Loucy (cell line): Measurements from ENCODE around the gene DACH1.

Source experiments
- H2AFZ ChIP-seq: fragments of 200-600 bp; sonication (generic); 2 replicates; pipeline ENCODE4 v1.6.0; 2016; ENCODE audit warnings: antibody characterized with exemption, mild to moderate bottlenecking, low read length, moderate library complexity
- H3F3A ChIP-seq: fragments of 200-600 bp; 2 replicates; pipeline ENCODE4 v1.6.0; 2016; ENCODE audit warnings: antibody characterized with exemption, low read depth, mild to moderate bottlenecking
- H3K27me3 ChIP-seq: fragments of 200-600 bp; sonication (generic); 2 replicates; pipeline ENCODE4 v1.6.1; 2014; ENCODE audit warnings: low read length, mild to moderate bottlenecking; ENCODE audit not compliant: insufficient read depth, poor library complexity, severe bottlenecking
- H3K36me3 ChIP-seq: fragments of 200-600 bp; sonication (generic); 2 replicates; pipeline ENCODE4 v1.6.1; 2016; ENCODE audit warnings: low read length; ENCODE audit not compliant: insufficient read depth
- H3K4me1 ChIP-seq: fragments of 200-600 bp; sonication (generic); 2 replicates; pipeline ENCODE4 v1.5.1; 2014; ENCODE audit warnings: low read length, mild to moderate bottlenecking; ENCODE audit not compliant: insufficient read depth, poor library complexity, severe bottlenecking
- H3K4me2 ChIP-seq: fragments of 200-600 bp; sonication (generic); 2 replicates; pipeline ENCODE4 v1.6.0; 2014; ENCODE audit warnings: antibody characterized with exemption, low read length, low read depth, mild to moderate bottlenecking; ENCODE audit not compliant: poor library complexity, severe bottlenecking
- H3K4me3 ChIP-seq: fragments of 200-600 bp; sonication (generic); 2 replicates; pipeline ENCODE4 v1.5.1; 2014; ENCODE audit warnings: low read length, mild to moderate bottlenecking, mixed read lengths; ENCODE audit not compliant: poor library complexity, severe bottlenecking
- H3K79me2 ChIP-seq: fragments of 200-600 bp; sonication (generic); 2 replicates; pipeline ENCODE4 v1.6.1; 2014; ENCODE audit warnings: low read length; ENCODE audit not compliant: insufficient read depth
- H3K9ac ChIP-seq: fragments of 200-600 bp; sonication (generic); 2 replicates; pipeline ENCODE4 v1.6.0; 2014; ENCODE audit warnings: mild to moderate bottlenecking, low read depth, low read length, moderate library complexity; ENCODE audit not compliant: poor library complexity, severe bottlenecking
- H3K9me2 ChIP-seq: fragments of 200-600 bp; sonication (generic); replicated peaks from 2 replicates; pipeline ENCODE4 v1.6.1; 2016; ENCODE audit warnings: low read depth, low read length, mixed read lengths
- H3K9me3 ChIP-seq: fragments of 200-600 bp; sonication (generic); 2 replicates; pipeline ENCODE4 v1.6.1; 2014; ENCODE audit warnings: mild to moderate bottlenecking, antibody characterized with exemption, low read length, low read depth; ENCODE audit not compliant: insufficient read depth
- H4K20me1 ChIP-seq: fragments of 200-600 bp; sonication (generic); 2 replicates; pipeline ENCODE4 v1.6.0; 2014; ENCODE audit warnings: antibody characterized with exemption, low read length, mild to moderate bottlenecking; ENCODE audit not compliant: insufficient read depth, poor library complexity, severe bottlenecking
- CTCF ChIP-seq: fragments of 200-600 bp; sonication (generic); conservative IDR thresholded peaks from 2 replicates; pipeline ENCODE4 v1.5.1; 2014; ENCODE audit warnings: mild to moderate bottlenecking, antibody characterized with exemption, low read length
- EZH2phosphoT487 ChIP-seq: fragments of 200-600 bp; IDR thresholded peaks from 2 replicates; pipeline ENCODE4 v1.6.1; 2018; ENCODE audit warnings: antibody characterized with exemption, mild to moderate bottlenecking, moderate library complexity, borderline replicate concordance

DACH1 gene

GRCh38 chr13:71879129-71879535 lies 12.1 kb upstream of the DACH1 start:
- Histone ChIP-seq H3F3A (no peaks in the 10 kb centered on the region), H3K4me2 (peak overlapping the region; percentile 77), H2AFZ (peak overlapping the region; percentile 95), H3K36me3 (no peaks in the 10 kb centered on the region), H3K9me2 (no peaks in the 10 kb centered on the region), H3K4me3 (peak overlapping the region; percentile 67), H3K27me3 (no peaks in the 10 kb centered on the region), H4K20me1 (no peaks in the 10 kb centered on the region), H3K9ac (peak overlapping the region; percentile 59), H3K4me1 (peaks cover 26% of the 10 kb centered on the region), H3K9me3 (no peaks in the 10 kb centered on the region), H3K79me2 (no peaks in the 10 kb centered on the region)
- TF ChIP-seq CTCF (peak; percentile 84), EZH2phosphoT487 (no peak)

- H3K79me2 ChIP-seq = no peaks in the 10 kb centered on the region
- no peak overlapping the region for H3K9ac ChIP-seq
- no peaks in the 10 kb centered on the region for H4K20me1 ChIP-seq
- H3K4me2 ChIP-seq = peak overlapping the region; percentile 18
- no peaks in the 10 kb centered on the region for H3K9me3 ChIP-seq
- peak overlapping the region; percentile 82 for H2AFZ ChIP-seq
- no peaks in the 10 kb centered on the region for H3K27me3 ChIP-seq
- no peak for TF ChIP-seq CTCF
- no peak for TF ChIP-seq EZH2phosphoT487
- no peaks in the 10 kb centered on the region for H3K9me2 ChIP-seq
- no peaks in the 10 kb centered on the region; the same call in 1 of the 2 replicates for H3K36me3 ChIP-seq
- no peaks in the 10 kb centered on the region for H3F3A ChIP-seq
- H3K4me1 ChIP-seq = peaks cover 34% of the 10 kb centered on the region
- H3K4me3 ChIP-seq = no peak overlapping the region
Measured at GRCh38 chr13:71877256-71877653, 10.3 kb upstream of the DACH1 start.

- peak overlapping the region; percentile 18 for H3K4me2 ChIP-seq
- no peak overlapping the region for H3K9ac ChIP-seq
- peaks cover 34% of the 10 kb centered on the region for H3K4me1 ChIP-seq
- no peaks in the 10 kb centered on the region for H3K27me3 ChIP-seq
- H3K9me3 ChIP-seq = no peaks in the 10 kb centered on the region
- H3K36me3 ChIP-seq = no peaks in the 10 kb centered on the region; the same call in 1 of the 2 replicates
- no peaks in the 10 kb centered on the region for H4K20me1 ChIP-seq
- no peak for TF ChIP-seq EZH2phosphoT487
- TF ChIP-seq CTCF = no peak
- H3F3A ChIP-seq = no peaks in the 10 kb centered on the region
- H3K79me2 ChIP-seq = no peaks in the 10 kb centered on the region
- peak overlapping the region; percentile 2 for H3K4me3 ChIP-seq
- H3K9me2 ChIP-seq = no peaks in the 10 kb centered on the region
- peak overlapping the region; percentile 82 for H2AFZ ChIP-seq
Measured at GRCh38 chr13:71876648-71877255, 9.7 kb upstream of the DACH1 start.
